Cardiac muscle cell (in vitro differentiated cells and primary cell): ENCODE measurements around the gene RNF213. TPM values are rescaled to one million over a fixed set of nuclear protein-coding genes. Genes with fewer than 3 reads are reported as not detected.

Source experiments
- DNase-seq, 2 donors: peaks; one replicate each; pipeline versions ENCODE4 v3.0.0 to v3.0.0-alpha.2; 2010 to 2017; ENCODE audit warnings: low read depth in 1 of 2, low spot score in 1 of 2
- H3K27ac ChIP-seq: fragments of 200-600 bp; sonication (generic); 2 replicates; pipeline ENCODE4 v1.5.1; 2016
- H3K27me3 ChIP-seq: fragments of 200-600 bp; sonication (generic); 2 replicates; pipeline ENCODE4 v1.6.0; 2016; ENCODE audit warnings: control low read depth
- H3K36me3 ChIP-seq: fragments of 200-600 bp; sonication (generic); 2 replicates; pipeline ENCODE4 v1.5.1; 2016; ENCODE audit warnings: control low read depth
- H3K4me1 ChIP-seq: fragments of 200-600 bp; sonication (generic); 2 replicates; pipeline ENCODE4 v1.8.1; 2017; ENCODE audit warnings: low read depth, mild to moderate bottlenecking, mixed run types
- H3K4me3 ChIP-seq: fragments of 200-600 bp; sonication (generic); 2 replicates; pipeline ENCODE4 v1.5.1; 2016; ENCODE audit warnings: mild to moderate bottlenecking
- H3K9me3 ChIP-seq: fragments of 200-600 bp; sonication (generic); 2 replicates; pipeline ENCODE4 v1.5.1; 2017; ENCODE audit warnings: low read depth, mild to moderate bottlenecking, control low read depth
- polyA plus RNA-seq: library from polyadenylated mRNA; unstranded; fragments of >200 nt; fragmentation: Nextera tagmentation; extraction: Ambion mirVana; gene quantifications from 2 replicates; pipeline ENCODE4 v1.2.1, GENCODE V29; 2016
- total RNA-seq: library from RNA; depleted of rRNA; stranded (reverse); fragments of >200 nt; gene quantifications from 2 replicates; pipeline ENCODE4 v1.2.3, GENCODE V29; 2016
- TF ChIP-seq, protein P1 (sequence below): IDR thresholded peaks from 2 replicates; pipeline ENCODE4 v1.5.1; 2012; ENCODE audit warnings: low read depth, mild to moderate bottlenecking, low read length

RNF213 gene
- total and polyA plus RNA-seq, 2 experiments from 2014 or later: 11.5 to 24.9 TPM

DNA sequence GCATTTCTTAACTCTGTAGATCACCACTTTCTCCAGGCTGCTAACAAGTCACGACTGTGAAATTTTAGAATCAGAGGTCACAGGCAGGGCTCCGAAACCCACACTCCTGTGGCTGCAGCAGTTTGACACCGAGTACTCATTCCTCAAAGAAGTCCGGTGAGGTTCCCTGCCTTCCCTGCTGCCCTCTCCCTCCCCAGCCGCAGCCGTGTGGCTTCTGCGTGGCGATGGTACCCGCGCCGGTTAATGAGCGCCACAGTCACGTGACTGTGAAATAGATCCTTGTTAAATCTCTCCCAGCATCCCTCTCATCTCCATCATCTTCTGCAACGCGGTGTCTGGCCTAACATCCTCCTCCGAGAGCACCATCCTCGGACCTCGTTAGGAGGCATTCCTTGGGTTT, 89.1 kb downstream of the RNF213 start:
- H3K36me3 ChIP-seq: peaks cover 26% of the 10 kb centered on the region
- no peak overlapping the region for H3K27ac ChIP-seq
- no peaks in the 10 kb centered on the region for H3K27me3 ChIP-seq
- no peaks in the 10 kb centered on the region for H3K9me3 ChIP-seq
- TF ChIP-seq, protein P1, sequence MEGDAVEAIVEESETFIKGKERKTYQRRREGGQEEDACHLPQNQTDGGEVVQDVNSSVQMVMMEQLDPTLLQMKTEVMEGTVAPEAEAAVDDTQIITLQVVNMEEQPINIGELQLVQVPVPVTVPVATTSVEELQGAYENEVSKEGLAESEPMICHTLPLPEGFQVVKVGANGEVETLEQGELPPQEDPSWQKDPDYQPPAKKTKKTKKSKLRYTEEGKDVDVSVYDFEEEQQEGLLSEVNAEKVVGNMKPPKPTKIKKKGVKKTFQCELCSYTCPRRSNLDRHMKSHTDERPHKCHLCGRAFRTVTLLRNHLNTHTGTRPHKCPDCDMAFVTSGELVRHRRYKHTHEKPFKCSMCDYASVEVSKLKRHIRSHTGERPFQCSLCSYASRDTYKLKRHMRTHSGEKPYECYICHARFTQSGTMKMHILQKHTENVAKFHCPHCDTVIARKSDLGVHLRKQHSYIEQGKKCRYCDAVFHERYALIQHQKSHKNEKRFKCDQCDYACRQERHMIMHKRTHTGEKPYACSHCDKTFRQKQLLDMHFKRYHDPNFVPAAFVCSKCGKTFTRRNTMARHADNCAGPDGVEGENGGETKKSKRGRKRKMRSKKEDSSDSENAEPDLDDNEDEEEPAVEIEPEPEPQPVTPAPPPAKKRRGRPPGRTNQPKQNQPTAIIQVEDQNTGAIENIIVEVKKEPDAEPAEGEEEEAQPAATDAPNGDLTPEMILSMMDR: no peak
- no peak overlapping the region for H3K4me3 ChIP-seq
- no peaks in the 10 kb centered on the region for H3K4me1 ChIP-seq
- no peak for DNase-seq

DNA sequence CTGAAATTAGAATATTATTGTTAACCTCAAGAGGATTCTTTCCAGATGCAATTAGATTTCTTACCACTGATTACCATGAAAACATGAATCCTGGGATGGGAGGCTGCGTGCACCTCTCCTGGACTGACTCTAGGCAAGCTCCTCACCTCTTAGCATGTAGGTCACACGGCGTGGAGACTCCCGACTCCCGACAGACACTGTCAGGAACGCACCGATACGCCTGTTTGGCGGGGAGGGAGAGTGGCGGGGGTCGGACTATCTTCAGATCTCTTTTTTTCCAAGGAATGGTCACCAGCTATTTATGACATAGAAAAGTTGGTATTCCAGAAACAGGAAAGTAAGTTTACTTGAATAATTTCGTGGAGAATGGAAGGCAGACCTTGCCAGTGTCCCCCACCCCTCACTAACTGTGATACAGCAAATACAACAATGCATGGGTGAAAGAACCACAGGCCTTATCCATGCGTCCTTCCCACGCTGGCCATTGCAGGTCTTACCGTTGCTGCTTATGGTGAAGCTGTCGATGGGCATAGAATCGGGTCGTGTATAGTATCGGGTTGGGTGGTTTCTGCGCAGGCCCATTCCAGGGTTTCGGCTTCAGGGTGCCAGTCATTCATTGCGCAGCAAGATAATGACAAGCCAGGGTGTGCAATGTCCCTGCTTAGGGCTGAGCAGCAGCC, 91.7 kb downstream of the RNF213 start:
- Histone ChIP-seq H3K9me3 (no peaks in the 10 kb centered on the region), H3K4me3 (no peak overlapping the region), H3K27ac (no peak overlapping the region), H3K4me1 (no peaks in the 10 kb centered on the region), H3K36me3 (peaks cover 18% of the 10 kb centered on the region), H3K27me3 (no peaks in the 10 kb centered on the region)
- DNase-seq: no peak
- TF ChIP-seq, protein P1: no peak

DNA sequence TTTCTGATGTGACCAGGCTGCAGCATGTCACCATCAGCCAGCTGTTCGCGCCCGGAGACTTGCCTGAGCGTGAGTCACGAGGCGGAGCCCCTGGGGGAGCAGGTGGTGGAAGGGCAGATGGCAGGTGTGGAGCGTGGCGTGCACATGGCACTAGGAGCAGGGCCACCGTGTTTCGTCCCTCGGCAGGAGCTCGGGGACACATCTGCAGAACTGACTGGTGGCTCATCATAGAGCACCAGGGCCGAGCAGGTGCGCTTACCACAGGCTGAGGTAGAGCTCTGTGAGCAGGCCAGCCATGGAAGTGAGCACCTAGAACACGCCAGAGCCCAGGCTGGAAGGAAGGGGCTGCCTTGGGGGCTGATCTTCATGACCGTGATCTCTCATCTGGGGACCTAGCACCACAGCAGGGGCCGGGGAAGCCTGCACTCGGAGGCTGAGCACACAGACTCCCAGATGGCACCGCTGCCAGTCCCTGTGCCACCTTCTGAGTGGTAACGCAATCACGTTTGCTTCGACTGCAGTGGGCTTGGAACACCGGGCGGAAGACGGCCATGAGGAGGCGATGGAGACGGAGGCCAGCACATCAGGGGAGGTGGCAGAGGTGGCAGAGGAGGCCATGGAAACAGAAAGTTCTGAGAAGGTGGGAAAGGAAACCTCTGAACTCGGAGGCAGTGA, 92.5 kb downstream of the RNF213 start:
- Histone ChIP-seq H3K27me3 (no peaks in the 10 kb centered on the region), H3K9me3 (no peaks in the 10 kb centered on the region), H3K4me3 (no peak overlapping the region), H3K27ac (no peak overlapping the region), H3K36me3 (peaks cover 14% of the 10 kb centered on the region), H3K4me1 (no peaks in the 10 kb centered on the region)
- DNase-seq: no peak
- TF ChIP-seq, protein P1: no peak

DNA sequence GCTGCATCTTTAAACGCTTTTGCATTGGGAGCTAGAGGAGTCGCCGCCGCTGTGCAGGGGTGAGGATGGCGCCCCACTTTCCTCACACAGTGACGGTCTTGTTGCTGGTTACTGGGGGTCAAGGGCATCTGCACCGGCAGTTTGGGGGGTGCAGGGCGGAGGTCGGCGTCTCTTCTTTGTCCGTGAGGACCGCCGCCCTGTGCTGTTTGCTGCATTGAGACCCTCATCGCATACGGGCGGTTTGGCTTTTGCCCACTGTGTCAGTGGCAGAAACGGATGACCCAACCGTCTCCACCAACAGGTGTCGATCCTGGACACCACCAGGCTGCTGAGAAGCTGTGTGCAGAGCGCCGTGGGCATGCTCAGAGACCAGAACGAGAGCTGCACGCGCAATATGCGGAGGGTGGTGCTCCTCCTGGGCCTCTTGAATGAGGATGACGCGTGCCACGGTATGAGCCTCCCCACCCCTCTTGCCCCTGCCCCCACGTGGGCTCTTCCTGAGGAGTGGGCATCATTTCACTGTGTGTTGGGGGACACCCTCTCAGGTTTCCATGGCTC, 93.1 kb downstream of the RNF213 start:
- no peaks in the 10 kb centered on the region for H3K27me3 ChIP-seq
- H3K36me3 ChIP-seq: peaks cover 11% of the 10 kb centered on the region
- TF ChIP-seq, protein P1: no peak
- no peaks in the 10 kb centered on the region for H3K9me3 ChIP-seq
- H3K27ac ChIP-seq: no peak overlapping the region
- DNase-seq: no peak
- no peak overlapping the region for H3K4me3 ChIP-seq
- H3K4me1 ChIP-seq: no peaks in the 10 kb centered on the region

DNA sequence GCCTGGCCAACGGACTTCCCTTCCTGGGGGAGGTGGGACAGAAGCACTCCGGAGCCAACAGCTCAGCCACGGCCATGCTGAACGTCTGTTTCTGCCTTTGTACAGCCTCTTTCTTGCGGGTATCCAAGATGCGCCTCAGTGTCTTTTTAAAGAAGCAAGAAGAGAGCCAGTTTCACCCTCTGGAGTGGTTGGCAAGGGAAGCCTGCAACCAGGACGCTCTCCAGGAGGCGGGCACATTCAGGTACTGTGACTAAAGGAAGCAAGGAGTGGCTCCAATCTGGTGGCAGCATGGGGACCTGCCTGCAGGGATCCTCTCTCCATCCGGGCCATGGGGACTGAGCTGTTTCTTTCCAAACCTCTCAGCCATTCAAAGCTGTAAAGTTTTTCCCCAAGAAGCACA, 93.7 kb downstream of the RNF213 start:
- DNase-seq: no peak
- TF ChIP-seq, protein P1: no peak

More for the DNA sequence above, 93.7 kb downstream of the RNF213 start:
- no peaks in the 10 kb centered on the region for H3K4me1 ChIP-seq
- H3K9me3 ChIP-seq: no peaks in the 10 kb centered on the region
- no peak overlapping the region for H3K4me3 ChIP-seq
- peaks cover 12% of the 10 kb centered on the region for H3K36me3 ChIP-seq
- H3K27ac ChIP-seq: no peak overlapping the region
- H3K27me3 ChIP-seq: no peaks in the 10 kb centered on the region
